GM18907 (cell line): ENCODE measurements around the gene SLC1A2.

Experiments used
- ATAC-seq: cut with Tn5 transposase; IDR thresholded peaks from one replicate; pipeline ENCODE4 v1.9.1; 2021; ENCODE audit warnings: mild to moderate bottlenecking, moderate library complexity; ENCODE audit not compliant: unreplicated experiment

SLC1A2 gene

DNA sequence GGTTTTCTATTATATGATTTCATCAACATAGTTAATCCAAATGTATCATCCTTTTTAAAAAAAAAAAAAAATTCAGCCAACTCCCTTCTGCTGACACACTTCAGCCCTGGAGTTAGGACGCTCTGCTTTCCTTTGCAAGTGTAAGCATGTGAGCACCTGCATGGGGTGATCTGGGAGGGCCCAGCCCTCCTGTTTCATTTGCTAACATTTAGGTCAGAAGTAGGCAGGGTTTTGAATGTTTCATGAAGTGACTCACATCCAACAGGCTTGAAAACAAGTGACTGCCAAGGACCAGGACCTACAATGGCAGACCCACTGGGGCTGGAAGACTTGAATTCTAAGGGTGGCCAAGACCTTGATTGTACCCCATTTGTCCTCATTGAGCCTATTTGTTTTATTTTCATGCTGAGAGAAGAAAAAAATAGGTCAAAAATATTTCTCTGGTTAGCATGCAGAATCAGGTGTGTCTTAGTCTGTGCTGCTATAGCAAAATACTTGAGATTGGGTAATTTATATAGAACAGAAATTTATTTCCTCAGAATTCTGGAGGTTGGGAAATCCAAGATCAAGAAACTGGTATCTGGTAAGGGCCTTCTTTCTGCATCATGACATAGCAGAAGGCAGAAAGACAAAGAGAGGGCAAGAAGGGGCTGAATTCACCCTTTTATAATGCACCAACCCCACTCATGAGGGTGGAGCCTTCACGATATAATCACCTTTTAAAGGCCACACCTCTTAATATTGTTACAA, 142.8 kb downstream of the SLC1A2 start:
- ATAC-seq: no peak

DNA sequence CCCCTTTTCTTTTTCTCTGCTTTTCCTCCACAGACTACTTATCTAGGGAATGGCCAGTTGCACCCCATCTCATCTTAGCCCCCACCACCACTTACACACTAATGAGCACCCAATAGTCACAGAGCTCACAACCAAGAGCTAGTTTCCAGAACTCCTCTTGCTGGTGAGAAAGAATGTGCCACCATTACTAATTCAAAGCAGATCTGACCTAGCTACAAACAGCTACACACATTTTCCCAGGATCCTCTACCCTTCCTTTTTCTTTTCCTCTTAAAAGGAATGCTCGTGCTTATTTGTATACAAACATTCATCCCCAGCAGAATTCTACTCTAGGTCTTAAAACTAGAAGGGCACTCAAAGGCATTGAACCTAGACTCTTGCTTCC, 143.6 kb downstream of the SLC1A2 start:
- no peak for ATAC-seq

GRCh38 chr11:35274909-35275785, 144.2 kb downstream of the SLC1A2 start:
- ATAC-seq: no peak

DNA sequence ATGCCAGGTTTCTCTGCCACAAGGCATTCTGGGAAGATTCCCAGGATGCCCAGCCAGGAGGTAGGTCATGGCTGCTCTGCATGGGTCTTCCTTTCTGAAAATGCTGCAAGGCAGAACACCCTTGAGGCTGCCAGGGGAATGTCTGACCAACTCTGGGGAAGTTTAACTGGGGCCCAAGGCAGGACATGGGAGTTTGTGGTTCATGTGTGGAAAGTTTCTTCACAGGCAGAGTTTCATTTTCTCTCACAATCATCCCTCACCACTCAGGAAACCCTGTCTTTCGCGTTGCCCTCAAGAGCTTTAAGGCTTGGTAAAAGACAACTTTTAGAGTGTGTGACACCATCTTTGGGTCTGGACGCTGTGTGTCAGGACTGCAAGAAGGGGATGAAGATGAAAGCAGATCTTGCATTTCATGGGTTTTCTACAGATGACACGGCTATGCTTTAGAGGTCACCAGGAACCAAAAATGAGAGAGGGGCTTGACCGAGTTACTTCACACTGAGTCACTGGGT, 146.9 kb downstream of the SLC1A2 start:
- peak; percentile 92 for ATAC-seq

GRCh38 chr11:35271031-35271430, 148.3 kb downstream of the SLC1A2 start:
- no peak for ATAC-seq

GRCh38 chr11:35270342-35270741, 149.0 kb downstream of the SLC1A2 start:
- ATAC-seq: no peak

- no peak for ATAC-seq
Measured at GRCh38 chr11:35267504-35267903, 151.9 kb downstream of the SLC1A2 start.

GRCh38 chr11:35265755-35266454, 153.5 kb downstream of the SLC1A2 start:
- ATAC-seq: no peak

DNA sequence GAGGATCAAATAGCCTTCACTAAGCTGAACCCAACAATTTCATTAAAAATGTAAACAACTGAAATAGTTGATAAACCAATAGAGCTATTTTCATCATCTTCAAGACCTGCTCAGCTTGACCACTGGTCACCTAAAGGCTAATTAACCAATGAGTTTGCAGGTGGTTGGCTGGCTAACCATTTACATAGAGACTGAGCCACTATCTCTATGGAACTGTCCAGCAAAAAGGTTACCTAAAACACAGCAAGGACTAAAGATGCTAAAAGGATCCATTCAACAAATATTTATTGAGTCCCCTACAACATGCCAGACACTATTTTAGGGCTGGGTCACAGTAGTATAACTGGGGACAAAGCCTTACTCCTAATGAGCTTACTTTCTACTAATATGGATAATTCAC, 156.6 kb downstream of the SLC1A2 start:
- ATAC-seq: no peak

DNA sequence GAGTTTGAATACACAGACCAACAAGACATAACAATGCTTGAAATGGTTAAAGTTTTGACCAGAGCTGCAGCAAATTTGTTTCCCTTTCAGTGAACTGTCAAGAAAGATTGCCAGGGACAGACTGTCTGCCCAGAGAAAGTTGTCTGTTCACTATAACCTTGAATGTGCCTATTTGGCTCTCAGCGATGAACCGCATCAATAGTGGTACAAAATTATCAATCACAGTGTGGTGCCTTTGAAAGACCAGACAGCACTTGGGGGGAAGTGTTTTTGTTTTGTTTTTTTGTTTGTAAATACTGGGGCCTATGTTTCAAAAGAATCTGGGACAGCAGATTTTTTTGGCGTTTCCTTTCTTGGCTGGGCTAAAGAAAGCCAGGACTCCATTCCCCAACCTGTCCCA, 157.3 kb downstream of the SLC1A2 start:
- no peak for ATAC-seq

DNA sequence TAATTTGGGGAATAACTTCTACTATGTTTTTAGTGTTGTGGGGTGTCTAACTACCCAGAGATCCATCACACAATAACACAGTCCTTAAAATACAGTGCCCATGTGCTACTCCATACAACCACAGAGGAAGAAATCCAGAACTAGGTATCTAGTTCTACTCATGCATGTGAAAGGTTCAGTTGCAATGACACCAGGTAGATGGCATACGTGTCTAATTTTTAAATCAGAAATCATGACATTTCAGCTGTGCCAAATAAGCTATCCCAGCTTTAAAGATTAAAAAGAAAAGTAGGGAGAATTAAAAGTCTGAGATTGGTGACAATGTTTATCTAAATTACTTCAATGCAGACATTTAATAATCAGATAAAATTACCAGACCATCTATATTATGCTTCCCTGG, 158.2 kb downstream of the SLC1A2 start:
- ATAC-seq: no peak

GRCh38 chr11:35260342-35260985, 158.9 kb downstream of the SLC1A2 start:
- no peak for ATAC-seq

GRCh38 chr11:35259529-35259928, 159.8 kb downstream of the SLC1A2 start:
- ATAC-seq: no peak

DNA sequence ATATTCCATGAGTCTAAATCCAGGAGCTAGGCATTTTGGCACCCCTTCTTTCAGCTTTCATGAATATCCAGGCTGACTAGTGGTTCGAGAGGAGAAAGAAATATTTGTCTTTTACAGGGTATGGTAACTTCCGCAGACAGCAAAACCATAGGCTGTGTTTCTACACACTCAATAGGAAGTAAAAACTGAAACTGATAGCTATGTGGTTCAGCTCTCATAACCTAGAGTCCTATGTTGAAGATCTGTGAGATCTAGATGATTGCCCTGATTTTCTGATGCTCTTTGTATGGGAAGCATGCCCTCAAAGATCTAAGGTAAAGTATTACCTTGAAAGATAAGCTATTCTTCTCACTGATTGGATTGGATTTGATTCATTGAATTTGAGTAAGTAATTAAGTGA, 162.1 kb downstream of the SLC1A2 start:
- peak; percentile 100 for ATAC-seq

DNA sequence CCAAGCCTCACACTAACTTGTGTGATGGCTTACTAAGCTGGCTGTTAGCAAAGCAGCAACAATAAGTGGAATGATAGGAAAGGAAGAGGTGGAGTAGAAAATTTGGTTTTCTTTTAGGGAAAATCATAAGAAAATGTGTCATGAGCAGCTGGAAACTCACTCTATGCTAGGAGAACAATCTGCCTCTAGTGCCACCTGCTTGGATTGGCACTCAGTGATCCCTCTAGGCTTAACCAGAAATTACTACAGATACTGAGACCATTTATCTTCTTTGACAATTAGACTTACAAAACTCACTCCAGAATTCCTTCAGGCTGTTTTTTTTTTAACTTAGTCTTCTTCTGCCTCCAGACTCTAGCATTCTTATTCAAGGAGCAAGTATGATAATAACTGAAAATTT, 163.1 kb downstream of the SLC1A2 start:
- no peak for ATAC-seq

GRCh38 chr11:35255514-35255913, 163.8 kb downstream of the SLC1A2 start:
- no peak for ATAC-seq

DNA sequence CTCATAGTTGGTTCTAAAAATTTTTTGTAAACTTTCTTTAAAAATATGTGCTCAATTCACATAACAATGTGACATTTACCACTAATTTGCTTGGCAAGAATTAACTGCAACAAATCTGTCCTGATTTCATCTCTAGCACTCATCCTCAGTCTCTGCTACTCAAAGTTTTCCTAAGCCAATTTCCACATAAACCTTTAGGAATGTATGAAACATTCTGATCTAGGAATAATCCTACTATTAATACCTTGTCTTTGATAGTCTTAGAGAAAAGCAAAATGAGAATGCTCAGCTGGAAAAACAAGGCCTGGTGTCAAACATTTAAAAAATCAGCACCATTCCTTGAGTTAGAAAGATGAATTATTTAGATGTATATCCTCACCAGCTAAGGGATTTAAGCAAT, 166.1 kb downstream of the SLC1A2 start:
- ATAC-seq: no peak

DNA sequence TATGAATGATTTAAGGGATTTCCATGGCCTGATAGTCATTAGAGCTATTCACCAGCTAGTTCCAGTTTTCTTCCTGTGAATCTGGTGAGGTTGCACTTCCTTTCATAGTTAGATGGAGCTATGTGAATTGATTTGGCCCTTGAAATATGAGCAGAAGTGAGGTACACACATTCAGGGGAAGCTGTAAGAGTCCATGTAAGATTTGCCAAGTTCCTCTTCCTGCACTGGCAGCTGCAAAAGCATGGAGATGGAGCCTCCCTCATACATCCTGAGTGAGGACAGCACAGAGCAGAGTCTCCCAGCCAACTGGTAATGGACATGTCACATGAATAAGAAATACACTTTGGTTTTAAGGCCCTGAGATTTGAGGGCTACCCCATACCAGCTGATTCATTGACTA, 168.7 kb downstream of the SLC1A2 start:
- no peak for ATAC-seq

DNA sequence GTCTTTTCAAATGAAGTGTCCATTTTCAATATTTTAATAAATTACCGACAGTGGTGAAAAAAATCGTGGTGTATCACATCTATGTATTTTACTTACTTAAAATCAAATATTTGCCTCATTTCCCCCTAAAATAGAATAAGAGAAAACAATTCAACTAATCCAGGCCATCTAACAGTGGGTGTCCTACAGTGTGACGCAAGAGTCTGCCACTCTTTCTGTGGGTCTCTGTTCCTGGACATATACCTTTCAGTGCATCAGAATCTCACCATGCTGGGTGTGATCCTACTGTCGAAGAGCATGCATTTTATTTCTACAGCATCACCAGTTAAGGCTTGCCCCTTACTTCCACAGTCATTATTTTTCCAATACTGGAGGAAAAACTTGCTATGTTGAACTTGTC, 169.2 kb downstream of the SLC1A2 start:
- ATAC-seq: no peak

GRCh38 chr11:35248558-35249323, 170.6 kb downstream of the SLC1A2 start:
- no peak for ATAC-seq
